Erythroblast (primary cell): ENCODE results near the gene HJURP.

Source experiments
- GATA1 ChIP-seq: IDR thresholded peaks from 2 replicates; pipeline ENCODE4 v1.6.1; 2011; ENCODE audit warnings: low read depth, mild to moderate bottlenecking, control low read depth, low read length, moderate library complexity
- POLR2A ChIP-seq: IDR thresholded peaks from 2 replicates; pipeline ENCODE4 v1.6.1; 2011; ENCODE audit warnings: mild to moderate bottlenecking, low read length

- TF ChIP-seq POLR2A (no peak), GATA1 (no peak)
Measured at GRCh38 chr2:233837694-233838229, 16.6 kb downstream of the HJURP start.
